ENCODE data around the gene ARHGAP31. TPM values are rescaled to one million over a fixed set of nuclear protein-coding genes. Genes with fewer than 3 reads are reported as not detected.

Gene ARHGAP31
- total RNA-seq, 3 donors from 2014 or later (not counting 1 experiment from before 2014, with no cell fraction given) = 4.1 to 8.4 (median 8.4) TPM

DNA sequence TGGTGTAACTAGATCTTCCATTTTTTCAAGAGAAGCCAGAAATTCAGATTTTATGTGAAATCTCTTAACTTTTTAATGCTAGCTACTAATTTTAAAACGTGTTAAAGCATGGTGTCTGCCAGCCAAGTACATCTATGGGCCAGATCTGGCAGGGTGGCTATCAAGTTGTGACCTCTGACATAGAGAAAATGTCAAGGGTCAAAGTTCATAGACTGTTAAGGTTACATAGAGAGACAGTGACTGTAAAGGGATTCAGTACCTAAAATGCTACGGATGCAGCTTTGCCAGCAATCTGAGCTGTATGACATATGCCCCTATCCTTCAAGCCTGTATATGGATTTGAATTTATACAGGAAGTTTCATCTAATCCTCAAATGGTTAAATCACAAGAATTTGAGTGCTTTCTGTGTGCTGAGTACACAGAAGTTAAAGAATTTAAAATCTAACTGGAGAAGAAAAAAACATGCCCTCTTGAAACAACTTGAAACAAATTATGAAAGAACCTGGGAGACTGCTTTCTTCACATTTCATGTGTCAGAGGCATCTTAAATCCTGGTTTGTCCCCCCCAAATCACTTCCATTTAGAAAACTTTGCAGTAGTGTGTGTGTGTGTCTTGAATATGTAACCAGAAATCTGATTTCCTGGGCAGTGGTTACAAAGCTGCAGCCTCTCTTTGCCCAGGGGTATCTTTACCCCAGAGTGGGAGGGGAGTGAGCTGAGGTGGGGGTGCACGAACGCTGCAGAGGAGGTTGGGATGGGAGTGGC lies 895 bp upstream of the ARHGAP31 start:
- H3K4me3 Mint-ChIP-seq = peak overlapping the region; percentile 95
- Histone ChIP-seq H3K4me1 (ENCODE audit: control insufficient read depth, insufficient read depth, low read length) (peaks cover 61% of the 10 kb centered on the region), H3K4me3 (ENCODE audit: low read length) (peak overlapping the region; percentile 82), H3K36me3 (ENCODE audit: control insufficient read depth, insufficient read depth, low read length) (no peaks in the 10 kb centered on the region), H3K9me3 (ENCODE audit: control insufficient read depth, insufficient read depth, low read length) (no peaks in the 10 kb centered on the region), H3K27me3 (ENCODE audit: control insufficient read depth, insufficient read depth, low read length) (peaks cover 13% of the 10 kb centered on the region), H3K27ac (ENCODE audit: low read length) (peak overlapping the region; percentile 99)
- peaks cover 70 to 77% of the 10 kb centered on the region in 2 donors for H3K4me1 Mint-ChIP-seq
- H3K27ac Mint-ChIP-seq = peak overlapping the region; percentile 95 to 97
- no peak for DNase-seq
- TF ChIP-seq, protein P1, sequence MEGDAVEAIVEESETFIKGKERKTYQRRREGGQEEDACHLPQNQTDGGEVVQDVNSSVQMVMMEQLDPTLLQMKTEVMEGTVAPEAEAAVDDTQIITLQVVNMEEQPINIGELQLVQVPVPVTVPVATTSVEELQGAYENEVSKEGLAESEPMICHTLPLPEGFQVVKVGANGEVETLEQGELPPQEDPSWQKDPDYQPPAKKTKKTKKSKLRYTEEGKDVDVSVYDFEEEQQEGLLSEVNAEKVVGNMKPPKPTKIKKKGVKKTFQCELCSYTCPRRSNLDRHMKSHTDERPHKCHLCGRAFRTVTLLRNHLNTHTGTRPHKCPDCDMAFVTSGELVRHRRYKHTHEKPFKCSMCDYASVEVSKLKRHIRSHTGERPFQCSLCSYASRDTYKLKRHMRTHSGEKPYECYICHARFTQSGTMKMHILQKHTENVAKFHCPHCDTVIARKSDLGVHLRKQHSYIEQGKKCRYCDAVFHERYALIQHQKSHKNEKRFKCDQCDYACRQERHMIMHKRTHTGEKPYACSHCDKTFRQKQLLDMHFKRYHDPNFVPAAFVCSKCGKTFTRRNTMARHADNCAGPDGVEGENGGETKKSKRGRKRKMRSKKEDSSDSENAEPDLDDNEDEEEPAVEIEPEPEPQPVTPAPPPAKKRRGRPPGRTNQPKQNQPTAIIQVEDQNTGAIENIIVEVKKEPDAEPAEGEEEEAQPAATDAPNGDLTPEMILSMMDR (IDR thresholded peaks at IDR 0.05) = no peak
- H3K36me3 Mint-ChIP-seq = peaks cover 3% of the 10 kb centered on the region
- H3K9me3 Mint-ChIP-seq = no peaks in the 10 kb centered on the region
- no peak for ATAC-seq
- peaks cover 9 to 20% of the 10 kb centered on the region in 2 donors for H3K27me3 Mint-ChIP-seq (ENCODE audit: low read depth in 2 of 2)
- 28% methylated on average over 4 of the region's 4 CpGs for WGBS (ENCODE audit: insufficient coverage)
- intact Hi-C loops (cut with micrococcal nuclease) = loop anchor here (2.0 to 10.0 kb wide), 2 partner anchors 52 to 802 kb away; partner anchors contain the start of genes B4GALT4 and GSK3B

DNA sequence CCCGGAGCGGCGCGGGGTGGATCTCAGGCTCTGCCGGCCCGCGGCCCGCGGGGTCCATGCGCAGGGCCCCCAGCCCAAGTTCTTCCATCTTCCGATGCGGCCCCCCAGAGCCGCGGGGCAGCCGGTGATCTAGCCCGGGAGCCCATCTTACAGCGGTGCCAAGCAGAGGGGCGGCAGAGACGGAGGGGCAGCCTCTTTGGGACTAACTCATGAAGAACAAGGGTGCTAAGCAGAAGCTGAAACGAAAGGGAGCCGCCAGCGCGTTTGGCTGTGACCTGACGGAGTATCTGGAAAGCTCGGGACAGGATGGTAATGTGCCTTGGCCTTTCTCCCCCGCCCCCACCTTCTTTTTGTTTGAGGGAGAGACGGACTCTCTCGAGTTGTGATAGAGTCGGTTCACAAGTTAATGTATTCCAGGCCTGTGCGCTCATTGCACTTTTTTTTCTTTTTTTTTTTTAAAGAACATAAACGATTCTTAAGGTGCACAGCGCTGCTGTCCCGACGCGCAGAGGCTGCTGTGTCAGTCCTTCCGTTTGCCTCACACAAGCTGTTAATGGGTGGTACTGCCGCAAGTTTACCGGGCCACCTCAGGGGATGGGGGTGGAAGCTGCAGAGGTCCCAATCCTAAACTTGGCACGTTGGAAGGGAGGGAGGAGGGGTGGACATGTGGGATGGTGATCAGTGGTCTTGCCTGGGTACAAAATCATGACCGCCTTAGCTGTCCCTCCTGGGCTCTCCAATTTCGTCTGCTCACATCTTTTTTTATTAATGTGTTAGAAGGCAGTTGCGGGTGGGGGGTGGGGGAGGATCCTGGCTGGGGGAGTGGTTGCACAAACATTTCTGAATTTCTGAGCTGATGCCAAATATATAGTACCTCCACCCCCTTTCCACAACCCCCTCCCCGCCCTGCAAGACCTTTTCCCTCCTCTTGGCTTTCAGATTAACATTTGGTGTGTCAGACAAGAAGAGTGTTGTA lies 801 bp downstream of the ARHGAP31 start:
- Mint-ChIP-seq H3K27ac (peak overlapping the region; percentile 95 to 97), H3K4me1 (peaks cover 64 to 66% of the 10 kb centered on the region in 2 donors), H3K4me3 (peak overlapping the region; percentile 95), H3K9me3 (no peaks in the 10 kb centered on the region), H3K36me3 (no peaks in the 10 kb centered on the region), H3K27me3 (ENCODE audit: low read depth in 2 of 2) (peaks cover 9 to 13% of the 10 kb centered on the region in 2 donors)
- TF ChIP-seq, protein P1 (IDR thresholded peaks at IDR 0.05) = no peak
- ATAC-seq (peak; percentile 25 to 47 (median 39)), DNase-seq (peak; percentile 37 to 82)
- peaks cover 51% of the 10 kb centered on the region for H3K4me1 ChIP-seq (ENCODE audit: control insufficient read depth, insufficient read depth, low read length)
- H3K9me3 ChIP-seq (ENCODE audit: control insufficient read depth, insufficient read depth, low read length) = no peaks in the 10 kb centered on the region
- under 1% methylated on average over 37 of the region's 43 CpGs for WGBS (ENCODE audit: insufficient coverage)
- H3K36me3 ChIP-seq (ENCODE audit: control insufficient read depth, insufficient read depth, low read length) = no peaks in the 10 kb centered on the region
- H3K27me3 ChIP-seq (ENCODE audit: control insufficient read depth, insufficient read depth, low read length) = peaks cover 5% of the 10 kb centered on the region
- peak overlapping the region; percentile 99 for H3K27ac ChIP-seq (ENCODE audit: low read length)
- peak overlapping the region; percentile 82 for H3K4me3 ChIP-seq (ENCODE audit: low read length)
- intact Hi-C loops (cut with micrococcal nuclease) = loop anchor here (1.0 to 10.0 kb wide), 4 partner anchors 28 to 800 kb away; partner anchors contain the start of genes GSK3B and TMEM39A

DNA sequence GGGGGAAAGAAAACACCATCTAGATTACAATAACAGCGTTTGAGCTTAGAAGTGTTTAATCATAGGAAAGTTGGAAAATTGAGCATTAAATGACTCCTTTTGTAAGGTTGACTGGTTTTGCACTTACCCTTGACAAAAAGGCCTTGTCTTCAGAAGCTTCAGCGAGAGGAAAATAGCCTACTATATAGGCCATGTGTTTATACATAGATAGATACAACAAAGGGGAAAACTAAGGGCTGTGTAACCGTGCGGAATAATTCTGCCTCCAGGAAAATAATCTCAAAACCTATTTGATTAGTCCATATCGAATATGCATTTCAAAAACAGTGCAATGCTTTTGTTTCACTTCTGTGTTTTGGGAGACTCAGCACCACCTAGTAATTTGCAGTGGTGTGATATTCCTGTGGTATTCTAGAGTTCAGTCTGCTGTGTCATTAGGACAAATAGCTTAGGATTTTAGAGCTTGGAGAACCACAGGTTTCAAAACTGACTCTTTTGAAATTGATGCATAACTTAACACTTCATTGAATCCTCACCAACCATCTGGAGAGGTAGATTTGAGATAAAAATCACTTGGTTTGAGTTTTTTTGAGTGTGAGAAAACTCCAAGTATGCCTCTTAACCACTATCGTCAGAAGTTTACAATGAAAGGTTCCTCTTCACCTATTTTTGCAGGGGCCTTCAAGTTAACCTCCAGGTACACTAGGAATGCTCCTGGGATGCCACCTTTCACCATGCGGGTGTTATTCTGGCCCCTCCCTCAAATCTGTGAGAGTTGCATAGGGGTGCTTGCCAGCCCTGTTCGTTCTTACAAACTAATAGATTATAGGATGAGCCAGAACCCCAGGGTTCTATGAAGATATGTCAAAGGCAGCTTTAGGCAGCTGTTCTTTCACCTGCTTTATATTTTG lies 1.9 kb downstream of the ARHGAP31 start:
- Histone ChIP-seq H3K27me3 (ENCODE audit: control insufficient read depth, insufficient read depth, low read length) (no peaks in the 10 kb centered on the region), H3K4me1 (ENCODE audit: control insufficient read depth, insufficient read depth, low read length) (peaks cover 52% of the 10 kb centered on the region), H3K4me3 (ENCODE audit: low read length) (no peak overlapping the region), H3K36me3 (ENCODE audit: control insufficient read depth, insufficient read depth, low read length) (no peaks in the 10 kb centered on the region), H3K27ac (ENCODE audit: low read length) (peak overlapping the region; percentile 16), H3K9me3 (ENCODE audit: control insufficient read depth, insufficient read depth, low read length) (no peaks in the 10 kb centered on the region)
- Mint-ChIP-seq H3K27ac (peak overlapping the region; percentile 95 to 97), H3K36me3 (no peaks in the 10 kb centered on the region), H3K9me3 (no peaks in the 10 kb centered on the region), H3K27me3 (ENCODE audit: low read depth in 2 of 2) (peaks cover 0 to 3% of the 10 kb centered on the region in 2 donors), H3K4me3 (peak overlapping the region; percentile 95), H3K4me1 (peaks cover 61 to 67% of the 10 kb centered on the region in 2 donors)
- DNase-seq = peak in 1 of 2 donors; percentile 19
- intact Hi-C loops (cut with micrococcal nuclease) = loop anchor here (1.0 to 10.0 kb wide), 2 partner anchors 56 to 799 kb away; partner anchors contain the start of gene GSK3B
- WGBS (ENCODE audit: insufficient coverage) = 75% methylated on average over 6 of the region's 8 CpGs
- no peak for ATAC-seq
- TF ChIP-seq, protein P1 (IDR thresholded peaks at IDR 0.05) = no peak

Data from natural killer cell (primary cell).